Inferior parietal cortex (tissue), 1 donor: Measurements from ENCODE around the gene OPN1MW3.
"Not testable (repeated sequence)": the region's sequence is repeated elsewhere in the genome, so short reads cannot be mapped to it uniquely, and the experiment has no call there.

Source experiments
- DNase-seq: peaks from one replicate; pipeline ENCODE4 v3.0.0-alpha.2; 2016; ENCODE audit errors: extremely low spot score

The OPN1MW3 gene

DNA sequence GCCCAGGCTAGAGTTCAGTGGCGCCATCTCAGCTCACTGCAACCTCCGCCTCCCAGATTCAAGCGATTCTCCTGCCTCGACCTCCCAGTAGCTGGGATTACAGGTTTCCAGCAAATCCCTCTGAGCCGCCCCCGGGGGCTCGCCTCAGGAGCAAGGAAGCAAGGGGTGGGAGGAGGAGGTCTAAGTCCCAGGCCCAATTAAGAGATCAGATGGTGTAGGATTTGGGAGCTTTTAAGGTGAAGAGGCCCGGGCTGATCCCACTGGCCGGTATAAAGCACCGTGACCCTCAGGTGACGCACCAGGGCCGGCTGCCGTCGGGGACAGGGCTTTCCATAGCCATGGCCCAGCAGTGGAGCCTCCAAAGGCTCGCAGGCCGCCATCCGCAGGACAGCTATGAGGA is at the start of gene OPN1MW3:
OPN1MW3 (plus strand) TSS at position 301 of the 400 bp plus-strand sequence; CDS start at position 339, 38 bp downstream.
- not testable (repeated sequence) for DNase-seq

DNA sequence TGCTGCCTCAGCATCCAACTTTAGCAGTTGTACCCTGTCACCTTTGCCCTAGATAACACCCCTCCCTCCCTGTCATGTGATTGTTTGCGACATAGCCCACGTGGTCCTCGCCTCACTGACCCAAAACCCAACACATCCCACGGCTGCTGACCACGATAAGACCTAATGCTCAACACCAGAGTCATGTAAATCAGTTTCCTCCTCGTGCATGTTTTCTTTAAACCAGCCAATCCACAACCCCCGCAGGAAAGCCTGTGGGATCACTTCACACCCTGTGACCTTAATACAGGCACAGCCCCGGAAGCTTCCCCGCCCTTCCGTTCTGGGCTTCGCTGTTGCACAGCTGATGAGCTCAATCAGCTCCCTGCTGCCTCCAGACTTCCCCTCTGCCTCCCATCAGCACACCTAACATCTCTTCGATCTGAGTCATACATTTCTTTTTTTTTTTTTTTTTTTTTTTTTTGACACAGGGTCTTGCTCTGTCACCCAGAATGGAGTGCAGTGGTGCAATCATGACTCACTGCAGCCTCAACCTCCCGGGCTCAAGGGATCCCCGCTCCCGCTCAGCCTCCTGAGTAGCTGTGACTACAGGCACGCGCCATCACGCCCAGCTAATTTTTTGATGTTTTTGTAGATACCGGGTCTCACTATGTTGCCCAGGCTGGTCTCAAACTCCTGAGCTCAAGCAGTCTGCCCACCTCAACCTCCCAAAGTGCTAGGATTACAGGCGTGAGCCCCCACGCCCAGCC is 47.5 kb upstream of the OPN1MW3 start:
- not testable (repeated sequence) for DNase-seq

DNA sequence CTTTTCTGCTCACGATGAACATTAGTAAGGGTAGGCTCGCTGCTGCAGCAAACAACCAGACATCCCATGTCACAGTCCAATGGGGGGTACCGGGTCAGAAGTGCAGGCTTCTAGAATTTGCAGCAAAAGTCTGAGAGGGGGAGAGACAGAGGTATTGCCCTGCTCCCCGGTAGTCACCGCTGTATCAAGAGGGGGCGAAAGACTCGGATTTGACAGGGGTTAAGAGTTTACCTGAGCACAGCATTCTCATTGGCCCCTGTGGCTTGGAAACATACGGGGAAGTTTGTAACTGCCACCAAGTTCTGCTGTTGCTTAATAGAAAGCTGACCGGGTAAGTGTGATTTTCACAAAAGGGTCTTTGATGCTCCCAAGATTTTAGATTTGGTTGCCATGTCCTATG is 46.3 kb upstream of the OPN1MW3 start:
- not testable (repeated sequence) for DNase-seq

DNA sequence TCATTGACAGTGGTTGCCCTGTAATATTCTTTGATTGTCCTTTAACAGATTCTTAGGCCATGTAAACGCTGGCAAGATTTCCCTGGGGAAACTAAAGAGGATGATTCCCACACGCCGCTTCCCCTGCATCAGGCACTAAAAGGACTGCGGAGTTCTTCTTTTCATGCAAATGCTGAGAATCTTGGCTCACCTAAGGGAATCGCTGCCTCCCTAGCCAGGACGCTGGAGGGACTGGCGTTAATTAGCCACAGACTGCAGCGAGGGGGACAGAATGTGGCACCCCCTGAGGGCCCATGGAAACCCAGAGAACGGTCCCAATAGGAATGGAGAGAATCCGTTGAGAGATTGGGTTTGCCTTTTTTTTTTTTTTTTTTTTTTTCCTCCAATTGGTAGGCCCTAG is 45.9 kb upstream of the OPN1MW3 start:
- DNase-seq: not testable (repeated sequence)

DNA sequence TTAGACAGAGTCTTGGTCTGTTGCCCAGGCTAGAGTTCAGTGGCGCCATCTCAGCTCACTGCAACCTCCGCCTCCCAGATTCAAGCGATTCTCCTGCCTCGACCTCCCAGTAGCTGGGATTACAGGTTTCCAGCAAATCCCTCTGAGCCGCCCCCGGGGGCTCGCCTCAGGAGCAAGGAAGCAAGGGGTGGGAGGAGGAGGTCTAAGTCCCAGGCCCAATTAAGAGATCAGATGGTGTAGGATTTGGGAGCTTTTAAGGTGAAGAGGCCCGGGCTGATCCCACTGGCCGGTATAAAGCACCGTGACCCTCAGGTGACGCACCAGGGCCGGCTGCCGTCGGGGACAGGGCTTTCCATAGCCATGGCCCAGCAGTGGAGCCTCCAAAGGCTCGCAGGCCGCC is 37.9 kb upstream of the OPN1MW3 start, which contains the start of gene OPN1MW2:
OPN1MW2 (plus strand) TSS at position 301 of the 400 bp plus-strand sequence; CDS start at position 361, 60 bp downstream.
- not testable (repeated sequence) for DNase-seq

DNA sequence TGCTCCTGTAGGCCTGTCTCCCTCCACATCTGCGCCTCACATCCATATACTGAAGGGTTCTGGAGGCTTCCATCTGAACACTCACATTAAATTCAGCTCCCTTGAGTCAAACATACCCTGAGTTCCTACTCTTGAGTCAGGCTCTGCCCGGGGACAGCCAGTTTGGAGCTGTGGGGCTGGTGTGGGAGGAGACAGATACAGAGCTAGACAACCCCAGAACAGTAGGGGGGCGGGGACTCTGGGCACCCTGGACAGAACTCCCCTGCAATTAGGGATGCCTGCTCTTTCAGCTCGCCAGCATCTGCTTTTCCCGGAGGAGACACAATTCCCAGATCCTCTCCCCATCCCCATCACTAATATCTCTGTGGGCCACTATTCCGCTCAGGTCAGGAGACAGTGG is 32.1 kb upstream of the OPN1MW3 start:
- DNase-seq: not testable (repeated sequence)

DNA sequence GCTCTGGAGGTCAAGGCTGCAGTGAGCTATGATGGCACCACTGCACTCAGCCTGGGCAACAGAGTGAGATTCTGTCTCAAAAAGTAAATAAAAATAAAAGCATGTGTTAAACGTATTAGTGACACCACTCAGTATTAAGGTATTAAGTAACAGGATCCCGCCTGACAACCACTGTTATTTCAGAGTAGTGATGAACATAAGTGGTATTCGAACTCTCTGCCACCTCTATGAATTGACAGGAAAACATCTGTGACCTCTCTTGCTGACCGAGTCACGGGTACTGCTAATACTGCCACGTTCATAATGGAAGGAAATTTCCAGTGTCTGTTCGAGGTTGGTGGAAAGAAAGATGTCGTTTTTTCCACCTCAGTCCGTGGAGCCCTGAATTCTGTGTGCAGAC is 30.7 kb upstream of the OPN1MW3 start:
- not testable (repeated sequence) for DNase-seq

DNA sequence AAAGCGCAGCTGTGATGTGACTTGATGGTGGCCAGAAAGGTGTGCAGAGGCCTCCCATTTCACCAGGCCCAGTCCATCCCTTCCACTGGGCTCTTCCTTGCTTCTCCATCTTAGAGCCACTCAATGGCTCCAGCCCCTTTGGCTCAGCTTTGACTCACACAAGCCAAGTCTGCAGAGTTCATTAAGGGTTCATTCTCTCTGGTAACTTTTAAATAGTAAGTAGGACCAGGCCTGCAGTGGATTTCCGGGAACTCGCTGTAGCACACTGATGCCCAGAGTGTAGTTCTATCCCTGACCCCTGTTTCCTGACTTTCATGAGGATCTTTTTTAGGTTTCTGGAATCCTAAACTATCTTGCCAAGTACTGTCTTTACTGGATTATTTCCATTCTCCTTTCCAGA is 25.9 kb upstream of the OPN1MW3 start:
- not testable (repeated sequence) for DNase-seq

DNA sequence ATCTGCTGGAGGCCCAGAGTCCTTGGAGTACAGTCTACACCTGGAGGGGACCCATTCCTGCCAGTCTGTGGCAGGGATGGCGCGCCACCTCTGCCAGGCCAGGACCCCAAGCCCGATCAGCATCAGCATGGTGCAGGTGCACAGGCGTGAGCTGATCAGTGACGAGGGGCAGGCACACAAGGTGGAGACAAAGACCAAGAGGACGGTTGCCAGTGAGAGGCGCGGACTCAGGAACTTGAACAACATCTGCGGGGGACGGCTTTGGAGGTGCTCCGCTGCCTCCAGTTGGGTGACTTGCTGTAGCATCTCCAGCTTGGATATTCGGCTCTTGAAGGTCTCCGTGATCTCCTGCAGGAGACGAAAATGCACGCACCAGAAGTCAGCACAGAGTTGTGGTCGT is 23.8 kb upstream of the OPN1MW3 start:
- DNase-seq: not testable (repeated sequence)

DNA sequence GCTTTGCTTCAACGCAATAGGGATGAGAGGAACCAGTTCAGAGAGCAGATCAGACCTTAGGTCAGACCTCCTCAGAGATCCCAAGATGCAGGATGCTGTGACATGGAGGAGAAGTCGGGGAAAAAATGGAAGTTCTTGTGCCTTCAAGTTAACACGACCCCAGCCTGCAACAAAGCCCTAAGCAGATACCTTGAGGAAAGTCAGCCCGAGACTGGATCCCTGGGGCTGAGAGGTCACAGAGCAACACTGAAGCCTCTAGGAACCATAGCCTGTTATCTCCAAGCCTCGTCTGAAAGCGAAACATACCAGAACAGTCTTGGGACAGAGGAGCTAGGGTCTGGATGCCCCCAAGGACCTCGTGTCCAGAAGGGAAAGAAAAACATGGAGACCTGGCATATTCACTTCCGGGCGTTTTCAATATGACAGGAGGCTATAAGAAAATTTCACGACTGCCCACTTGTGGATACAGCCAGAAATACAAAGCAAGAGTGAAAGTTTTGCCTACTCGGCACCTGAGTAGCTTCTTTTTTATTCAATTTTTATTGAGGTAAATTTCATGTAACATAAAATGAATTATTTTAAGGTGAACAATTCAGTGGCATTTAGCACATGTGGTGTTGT is 18.3 kb upstream of the OPN1MW3 start:
- DNase-seq: not testable (repeated sequence)

DNA sequence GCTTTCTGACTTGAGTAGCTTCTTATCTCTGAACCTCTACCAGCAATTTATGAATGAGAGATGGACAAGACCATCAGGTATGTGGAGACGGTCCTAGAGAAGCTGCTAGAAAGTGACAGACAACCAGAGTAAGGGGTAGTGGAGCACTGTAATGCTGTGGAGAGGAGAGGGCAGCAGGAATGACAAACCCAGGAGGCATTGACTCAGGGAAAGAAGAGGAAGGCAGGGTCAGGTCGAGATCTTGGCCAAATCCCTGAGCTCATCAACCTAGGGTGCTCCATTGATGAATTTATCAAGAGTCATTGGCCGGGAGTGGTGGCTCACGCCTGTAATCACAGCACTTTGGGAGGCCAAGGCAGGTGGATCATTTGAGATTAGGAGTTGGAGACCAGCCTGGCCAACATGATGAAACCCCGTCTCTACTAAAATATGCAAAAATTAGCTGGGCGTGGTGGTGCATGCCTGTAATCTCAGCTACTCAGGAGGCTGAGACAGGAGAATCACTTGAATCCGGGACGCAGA is 17.3 kb upstream of the OPN1MW3 start:
- DNase-seq: not testable (repeated sequence)

DNA sequence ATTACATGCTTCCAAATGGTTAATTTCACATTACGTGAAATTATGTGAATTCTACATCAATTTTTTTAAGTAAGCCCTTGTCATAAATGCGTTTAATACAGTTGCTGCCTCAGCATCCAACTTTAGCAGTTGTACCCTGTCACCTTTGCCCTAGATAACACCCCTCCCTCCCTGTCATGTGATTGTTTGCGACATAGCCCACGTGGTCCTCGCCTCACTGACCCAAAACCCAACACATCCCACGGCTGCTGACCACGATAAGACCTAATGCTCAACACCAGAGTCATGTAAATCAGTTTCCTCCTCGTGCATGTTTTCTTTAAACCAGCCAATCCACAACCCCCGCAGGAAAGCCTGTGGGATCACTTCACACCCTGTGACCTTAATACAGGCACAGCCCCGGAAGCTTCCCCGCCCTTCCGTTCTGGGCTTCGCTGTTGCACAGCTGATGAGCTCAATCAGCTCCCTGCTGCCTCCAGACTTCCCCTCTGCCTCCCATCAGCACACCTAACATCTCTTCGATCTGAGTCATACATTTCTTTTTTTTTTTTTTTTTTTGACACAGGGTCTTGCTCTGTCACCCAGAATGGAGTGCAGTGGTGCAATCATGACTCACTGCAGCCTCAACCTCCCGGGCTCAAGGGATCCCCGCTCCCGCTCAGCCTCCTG is 9.9 kb upstream of the OPN1MW3 start:
- not testable (repeated sequence) for DNase-seq

DNA sequence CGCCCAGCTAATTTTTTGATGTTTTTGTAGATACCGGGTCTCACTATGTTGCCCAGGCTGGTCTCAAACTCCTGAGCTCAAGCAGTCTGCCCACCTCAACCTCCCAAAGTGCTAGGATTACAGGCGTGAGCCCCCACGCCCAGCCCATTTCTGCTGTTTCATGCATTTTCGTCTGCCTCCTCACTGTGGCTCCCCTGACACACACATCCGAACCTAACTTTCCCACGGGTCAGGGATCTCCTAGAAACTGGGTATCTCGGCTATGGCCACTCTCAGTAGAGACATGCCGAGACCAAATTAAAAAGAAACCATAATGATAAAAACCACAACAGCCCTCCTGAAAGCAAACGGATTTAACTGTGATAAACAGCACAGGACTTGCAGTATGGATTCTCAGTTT is 9.3 kb upstream of the OPN1MW3 start:
- DNase-seq: not testable (repeated sequence)

DNA sequence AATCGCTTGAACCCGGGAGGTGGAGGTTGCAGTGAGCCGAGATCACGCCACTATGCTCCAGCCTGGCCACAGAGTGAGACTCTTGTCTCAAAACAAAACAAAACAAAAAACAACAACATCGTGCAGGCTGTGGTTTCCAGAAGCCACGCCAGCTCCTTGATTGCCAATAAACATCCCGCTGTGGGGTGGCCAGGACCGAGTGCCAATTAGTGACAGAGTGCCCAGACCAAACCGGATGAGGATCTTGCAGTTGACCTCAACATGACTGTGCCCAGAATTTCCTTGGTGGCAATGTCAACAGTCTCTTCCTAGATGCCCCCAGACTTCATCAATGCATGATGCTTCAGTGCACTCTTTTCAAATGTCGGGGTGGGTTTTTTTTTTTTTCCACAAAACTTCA is 1.3 kb downstream of the OPN1MW3 start:
- DNase-seq: not testable (repeated sequence)

DNA sequence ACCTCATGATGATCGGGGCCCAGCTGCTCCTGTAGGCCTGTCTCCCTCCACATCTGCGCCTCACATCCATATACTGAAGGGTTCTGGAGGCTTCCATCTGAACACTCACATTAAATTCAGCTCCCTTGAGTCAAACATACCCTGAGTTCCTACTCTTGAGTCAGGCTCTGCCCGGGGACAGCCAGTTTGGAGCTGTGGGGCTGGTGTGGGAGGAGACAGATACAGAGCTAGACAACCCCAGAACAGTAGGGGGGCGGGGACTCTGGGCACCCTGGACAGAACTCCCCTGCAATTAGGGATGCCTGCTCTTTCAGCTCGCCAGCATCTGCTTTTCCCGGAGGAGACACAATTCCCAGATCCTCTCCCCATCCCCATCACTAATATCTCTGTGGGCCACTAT is 5.7 kb downstream of the OPN1MW3 start:
- not testable (repeated sequence) for DNase-seq

DNA sequence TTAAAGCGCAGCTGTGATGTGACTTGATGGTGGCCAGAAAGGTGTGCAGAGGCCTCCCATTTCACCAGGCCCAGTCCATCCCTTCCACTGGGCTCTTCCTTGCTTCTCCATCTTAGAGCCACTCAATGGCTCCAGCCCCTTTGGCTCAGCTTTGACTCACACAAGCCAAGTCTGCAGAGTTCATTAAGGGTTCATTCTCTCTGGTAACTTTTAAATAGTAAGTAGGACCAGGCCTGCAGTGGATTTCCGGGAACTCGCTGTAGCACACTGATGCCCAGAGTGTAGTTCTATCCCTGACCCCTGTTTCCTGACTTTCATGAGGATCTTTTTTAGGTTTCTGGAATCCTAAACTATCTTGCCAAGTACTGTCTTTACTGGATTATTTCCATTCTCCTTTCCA is 11.9 kb downstream of the OPN1MW3 start:
- DNase-seq: not testable (repeated sequence)

DNA sequence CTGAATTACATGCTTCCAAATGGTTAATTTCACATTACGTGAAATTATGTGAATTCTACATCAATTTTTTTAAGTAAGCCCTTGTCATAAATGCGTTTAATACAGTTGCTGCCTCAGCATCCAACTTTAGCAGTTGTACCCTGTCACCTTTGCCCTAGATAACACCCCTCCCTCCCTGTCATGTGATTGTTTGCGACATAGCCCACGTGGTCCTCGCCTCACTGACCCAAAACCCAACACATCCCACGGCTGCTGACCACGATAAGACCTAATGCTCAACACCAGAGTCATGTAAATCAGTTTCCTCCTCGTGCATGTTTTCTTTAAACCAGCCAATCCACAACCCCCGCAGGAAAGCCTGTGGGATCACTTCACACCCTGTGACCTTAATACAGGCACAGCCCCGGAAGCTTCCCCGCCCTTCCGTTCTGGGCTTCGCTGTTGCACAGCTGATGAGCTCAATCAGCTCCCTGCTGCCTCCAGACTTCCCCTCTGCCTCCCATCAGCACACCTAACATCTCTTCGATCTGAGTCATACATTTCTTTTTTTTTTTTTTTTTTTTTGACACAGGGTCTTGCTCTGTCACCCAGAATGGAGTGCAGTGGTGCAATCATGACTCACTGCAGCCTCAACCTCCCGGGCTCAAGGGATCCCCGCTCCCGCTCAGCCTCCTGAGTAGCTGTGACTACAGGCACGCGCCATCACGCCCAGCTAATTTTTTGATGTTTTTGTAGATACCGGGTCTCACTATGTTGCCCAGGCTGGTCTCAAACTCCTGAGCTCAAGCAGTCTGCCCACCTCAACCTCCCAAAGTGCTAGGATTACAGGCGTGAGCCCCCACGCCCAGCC is 27.3 kb downstream of the OPN1MW3 start:
- not testable (repeated sequence) for DNase-seq

DNA sequence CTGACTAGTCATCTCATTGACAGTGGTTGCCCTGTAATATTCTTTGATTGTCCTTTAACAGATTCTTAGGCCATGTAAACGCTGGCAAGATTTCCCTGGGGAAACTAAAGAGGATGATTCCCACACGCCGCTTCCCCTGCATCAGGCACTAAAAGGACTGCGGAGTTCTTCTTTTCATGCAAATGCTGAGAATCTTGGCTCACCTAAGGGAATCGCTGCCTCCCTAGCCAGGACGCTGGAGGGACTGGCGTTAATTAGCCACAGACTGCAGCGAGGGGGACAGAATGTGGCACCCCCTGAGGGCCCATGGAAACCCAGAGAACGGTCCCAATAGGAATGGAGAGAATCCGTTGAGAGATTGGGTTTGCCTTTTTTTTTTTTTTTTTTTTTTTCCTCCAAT is 29.0 kb downstream of the OPN1MW3 start:
- DNase-seq: not testable (repeated sequence)

DNA sequence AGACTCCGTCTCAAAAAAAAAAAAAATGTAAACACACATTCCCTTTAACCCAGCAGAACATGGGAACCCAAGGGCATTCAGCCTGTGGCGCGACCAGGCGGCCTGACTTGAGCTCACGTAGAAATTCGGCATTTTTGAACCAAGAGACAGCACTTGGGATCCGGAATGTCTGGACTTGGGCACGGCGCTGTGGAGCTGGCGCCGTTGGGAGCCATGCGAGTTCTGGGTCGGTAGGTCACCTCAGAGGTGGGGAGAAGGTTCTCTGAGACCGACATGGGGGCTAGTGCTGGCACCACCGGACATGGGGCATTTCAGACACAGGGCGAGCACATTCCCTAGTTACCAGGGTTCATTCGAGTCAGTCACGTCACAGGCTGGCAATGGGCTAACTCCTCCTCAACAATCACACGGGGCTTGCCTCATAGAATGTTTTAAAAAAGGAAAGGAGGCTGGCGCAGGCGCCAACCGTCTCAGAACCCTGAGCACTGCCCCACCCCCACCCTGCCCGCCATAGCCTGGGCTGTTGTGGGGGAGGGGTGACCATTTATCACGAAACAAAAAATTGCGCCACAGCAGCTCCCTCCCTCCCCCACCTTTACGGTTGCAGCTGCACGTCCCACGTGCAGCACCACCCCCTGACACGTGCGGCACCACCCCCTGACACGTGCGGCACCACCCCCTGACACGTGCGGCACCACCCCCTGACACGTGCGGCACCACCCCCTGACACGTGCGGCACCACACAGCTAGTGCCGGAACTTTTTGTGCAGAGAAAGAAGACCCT is 37.6 kb downstream of the OPN1MW3 start, which contains the start of gene TEX28:
TEX28 (minus strand) TSS at position 334 of the 784 bp plus-strand sequence. CDS start 3,007 bp downstream, outside the sequence.
- no peak for DNase-seq

DNA sequence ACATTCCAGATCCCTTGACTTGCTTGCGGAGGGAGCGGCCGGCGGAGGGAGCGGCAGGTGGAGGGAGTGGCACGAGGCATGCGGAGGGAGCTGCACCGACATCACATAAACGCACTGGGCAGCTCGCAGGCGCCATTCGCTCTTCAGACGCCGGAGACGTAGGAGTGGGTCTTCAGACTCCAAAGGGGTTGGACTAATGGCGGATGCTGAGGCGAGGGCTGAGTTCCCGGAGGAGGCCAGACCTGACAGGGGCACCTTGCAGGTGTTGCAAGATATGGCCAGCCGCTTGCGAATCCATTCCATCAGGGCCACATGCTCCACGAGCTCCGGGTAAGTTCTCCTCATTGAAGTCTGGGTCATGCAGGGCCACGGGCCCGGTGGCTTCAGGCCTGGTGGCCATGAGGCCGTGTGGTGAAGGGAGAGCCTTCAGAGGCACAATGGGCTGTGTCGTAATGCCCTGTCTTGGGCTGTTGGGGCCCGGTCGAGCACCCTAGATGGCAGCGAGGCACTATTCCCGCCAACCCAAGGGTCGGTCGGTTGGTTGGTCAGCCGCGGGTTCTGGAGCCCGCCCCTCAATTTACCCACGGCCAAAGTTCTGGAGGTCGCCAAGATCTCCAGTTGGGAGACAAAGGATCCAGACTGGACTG is 38.4 kb downstream of the OPN1MW3 start, which contains the start of gene TKTL1:
TKTL1 (plus strand) TSS at position 132 of the 647 bp plus-strand sequence; CDS start at position 197, 65 bp downstream.
- no peak for DNase-seq
